ENCODE measurements around the gene RPL13A.

Gene RPL13A

GRCh38 chr19:49492573-49493405 is 5.4 kb downstream of the RPL13A start:
- Histone ChIP-seq H3K4me1 (ENCODE audit: control insufficient read depth in 1 of 2, insufficient read depth in 1 of 2, low read depth in 1 of 2, low read length in 1 of 2) (peaks cover 37 to 40% of the 10 kb centered on the region in 2 experiments), H3K27ac (no peak overlapping the region), H3K4me3 (ENCODE audit: low read depth in 1 of 2, low read length in 1 of 2) (no peak overlapping the region), H3K9me3 (no peaks in the 10 kb centered on the region), H3K27me3 (no peaks in the 10 kb centered on the region), H3K36me3 (peaks cover 42% of the 10 kb centered on the region)
- no peak for TF ChIP-seq CTCF (IDR thresholded peaks at IDR 0.05)

GRCh38 chr19:49496574-49497008 is 9.2 kb downstream of the RPL13A start:
- peaks cover 45 to 51% of the 10 kb centered on the region in 2 experiments for H3K4me1 ChIP-seq (ENCODE audit: control insufficient read depth in 1 of 2, insufficient read depth in 1 of 2, low read depth in 1 of 2, low read length in 1 of 2)
- H3K9me3 ChIP-seq, result no peaks in the 10 kb centered on the region
- peaks cover 7% of the 10 kb centered on the region for H3K27me3 ChIP-seq
- H3K4me3 ChIP-seq (ENCODE audit: low read depth in 1 of 2, low read length in 1 of 2), result peak overlapping the region; percentile 85 to 93
- H3K27ac ChIP-seq, result peak overlapping the region; percentile 86
- no peak for TF ChIP-seq CTCF (IDR thresholded peaks at IDR 0.05)
- peaks cover 39% of the 10 kb centered on the region for H3K36me3 ChIP-seq

DNA sequence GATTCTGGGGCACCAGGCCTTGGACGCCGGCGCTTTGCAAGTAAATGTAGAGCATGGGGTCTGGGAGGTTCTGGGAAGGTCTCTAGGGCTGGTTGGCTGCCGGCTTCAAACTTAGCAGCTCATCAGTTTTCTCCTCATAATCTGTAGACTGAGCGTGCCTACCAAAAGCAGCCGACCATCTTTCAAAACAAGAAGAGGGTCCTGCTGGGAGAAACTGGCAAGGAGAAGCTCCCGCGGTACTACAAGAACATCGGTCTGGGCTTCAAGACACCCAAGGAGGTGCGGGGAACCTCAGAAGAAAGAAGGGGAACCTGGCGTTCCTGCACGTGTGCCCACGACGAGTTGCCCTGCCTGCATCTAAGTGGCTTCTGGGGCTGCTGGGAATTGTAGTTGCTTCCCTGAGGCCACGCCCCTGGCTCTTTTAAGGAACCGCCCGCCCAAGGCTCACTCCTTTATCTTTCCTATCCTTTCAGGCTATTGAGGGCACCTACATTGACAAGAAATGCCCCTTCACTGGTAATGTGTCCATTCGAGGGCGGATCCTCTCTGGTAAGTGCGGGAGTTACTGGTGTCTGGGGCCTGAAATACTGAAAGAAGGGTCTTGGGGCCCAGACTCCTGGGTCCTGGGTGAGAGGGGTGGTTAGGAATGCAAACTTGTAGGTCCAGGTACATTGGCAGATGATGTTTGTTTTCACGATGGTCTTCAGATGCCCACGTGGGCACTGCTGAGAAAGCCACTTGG is 9.8 kb downstream of the RPL13A start:
- Histone ChIP-seq H3K27ac (peak overlapping the region; percentile 86), H3K4me1 (ENCODE audit: control insufficient read depth in 1 of 2, insufficient read depth in 1 of 2, low read depth in 1 of 2, low read length in 1 of 2) (peaks cover 45 to 53% of the 10 kb centered on the region in 2 experiments), H3K36me3 (peaks cover 33% of the 10 kb centered on the region), H3K27me3 (peaks cover 7% of the 10 kb centered on the region), H3K4me3 (ENCODE audit: low read depth in 1 of 2, low read length in 1 of 2) (peak overlapping the region; percentile 85 to 93), H3K9me3 (no peaks in the 10 kb centered on the region)
- no peak for TF ChIP-seq CTCF (IDR thresholded peaks at IDR 0.05)

DNA sequence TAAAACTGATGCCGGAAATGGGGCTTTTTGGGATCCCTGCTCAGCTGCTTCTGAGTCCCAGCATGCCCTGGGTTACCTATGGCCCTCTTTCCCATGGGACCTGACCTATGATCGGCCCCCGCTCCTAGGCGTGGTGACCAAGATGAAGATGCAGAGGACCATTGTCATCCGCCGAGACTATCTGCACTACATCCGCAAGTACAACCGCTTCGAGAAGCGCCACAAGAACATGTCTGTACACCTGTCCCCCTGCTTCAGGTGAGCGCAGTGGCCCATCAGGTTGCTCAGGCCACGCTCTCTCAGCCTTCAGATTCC is 10.3 kb downstream of the RPL13A start:
- no peak for TF ChIP-seq CTCF (IDR thresholded peaks at IDR 0.05)
- H3K4me3 ChIP-seq (ENCODE audit: low read depth in 1 of 2, low read length in 1 of 2), result no peak overlapping the region
- H3K4me1 ChIP-seq (ENCODE audit: control insufficient read depth in 1 of 2, insufficient read depth in 1 of 2, low read depth in 1 of 2, low read length in 1 of 2), result peaks cover 45 to 53% of the 10 kb centered on the region in 2 experiments

GRCh38 chr19:49498475-49498874 is 11.1 kb downstream of the RPL13A start:
- Histone ChIP-seq H3K27ac (no peak overlapping the region), H3K9me3 (no peaks in the 10 kb centered on the region), H3K4me1 (ENCODE audit: control insufficient read depth in 1 of 2, insufficient read depth in 1 of 2, low read depth in 1 of 2, low read length in 1 of 2) (peaks cover 45 to 53% of the 10 kb centered on the region in 2 experiments), H3K4me3 (ENCODE audit: low read depth in 1 of 2, low read length in 1 of 2) (no peak overlapping the region), H3K27me3 (peaks cover 7% of the 10 kb centered on the region), H3K36me3 (peaks cover 25% of the 10 kb centered on the region)
- TF ChIP-seq CTCF (IDR thresholded peaks at IDR 0.05), result no peak

More for the DNA sequence above, 10.3 kb downstream of the RPL13A start:
- peaks cover 7% of the 10 kb centered on the region for H3K27me3 ChIP-seq
- H3K36me3 ChIP-seq, result peaks cover 27% of the 10 kb centered on the region
- H3K9me3 ChIP-seq, result no peaks in the 10 kb centered on the region
- peak overlapping the region; percentile 86 for H3K27ac ChIP-seq
